HL-60/S4 treated with retinoic acid at 250 ng/mL for 4 days and 3 days (cell line): ENCODE data around the gene GP9.
"Not testable (repeated sequence)": the region's sequence is repeated elsewhere in the genome, so short reads cannot be mapped to it uniquely, and the experiment has no call there.

Source experiments
- in situ Hi-C: fragments of 300-500 bp; cut with MboI; formaldehyde crosslinking; loops from 2 replicates; pipeline ENCODE4 v1.7.0; 2022; ENCODE audit warnings: low sequenced_read_pairs

Gene GP9

DNA sequence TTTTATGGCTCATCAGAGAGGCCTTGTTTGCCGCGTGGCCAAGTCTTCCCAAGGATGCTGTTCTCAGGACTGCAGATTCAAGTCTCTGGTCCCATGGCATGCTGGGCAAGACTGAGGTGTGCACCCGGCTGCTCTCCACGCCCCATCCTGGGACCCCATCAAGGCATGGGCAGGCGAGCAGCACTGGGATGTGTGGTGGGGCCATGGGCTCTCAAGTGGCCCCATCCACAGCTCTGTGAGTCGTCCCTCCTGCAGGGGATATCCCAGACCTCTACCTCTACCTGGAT lies 13.1 kb upstream of the GP9 start:
- in situ Hi-C loops: no loop called here

DNA sequence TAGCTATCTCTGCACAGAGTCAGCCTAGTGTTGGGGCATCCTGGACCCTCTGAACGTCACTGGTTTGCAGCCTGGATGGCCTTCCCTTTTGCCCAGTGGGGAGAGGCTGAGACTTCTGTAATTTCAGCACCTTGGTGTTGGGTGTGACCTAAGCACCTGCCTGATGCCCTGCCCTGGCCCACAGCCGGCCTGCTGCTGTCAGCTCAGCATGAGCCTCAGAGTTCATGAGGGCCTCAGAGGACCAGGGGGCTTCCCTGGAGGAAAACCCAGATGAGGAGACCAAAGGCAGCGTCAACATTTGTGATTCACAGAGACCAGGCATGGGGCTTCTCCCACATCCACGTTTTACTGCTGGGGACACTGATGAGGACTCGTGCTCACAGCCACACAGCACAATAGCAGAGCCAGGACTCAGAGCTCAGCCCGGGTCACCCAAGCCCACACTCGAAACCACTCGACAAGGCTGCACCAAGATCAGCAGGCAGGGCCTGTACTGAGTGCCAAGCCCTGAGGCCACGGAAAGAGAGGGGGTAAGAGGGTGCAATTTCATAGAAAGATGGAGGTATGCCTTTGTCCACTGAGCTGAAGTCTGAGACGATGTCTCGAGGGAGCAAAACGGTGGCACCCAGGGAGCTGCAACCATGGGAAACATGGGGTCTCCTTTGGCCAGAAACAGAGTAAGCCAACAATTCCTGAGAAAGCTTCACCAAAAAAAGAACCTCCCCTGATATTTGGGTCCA lies 9.9 kb upstream of the GP9 start:
- in situ Hi-C loops: no loop called here

- in situ Hi-C loops: no loop called here
These were observed 8.7 kb upstream of the GP9 start for GRCh38 chr3:129051871-129052340.

GRCh38 chr3:129052675-129053074 lies 7.9 kb upstream of the GP9 start:
- in situ Hi-C loops: no loop called here

GRCh38 chr3:129054605-129055104 lies 5.9 kb upstream of the GP9 start:
- in situ Hi-C loops: no loop called here

- in situ Hi-C loops: no loop called here
These were observed 4.0 kb upstream of the GP9 start for GRCh38 chr3:129056451-129057173.

- in situ Hi-C loops: no loop called here
These were observed 3.3 kb upstream of the GP9 start for GRCh38 chr3:129057249-129057648.

- in situ Hi-C loops: no loop called here
These were observed 2.0 kb upstream of the GP9 start for GRCh38 chr3:129058441-129059200.

DNA sequence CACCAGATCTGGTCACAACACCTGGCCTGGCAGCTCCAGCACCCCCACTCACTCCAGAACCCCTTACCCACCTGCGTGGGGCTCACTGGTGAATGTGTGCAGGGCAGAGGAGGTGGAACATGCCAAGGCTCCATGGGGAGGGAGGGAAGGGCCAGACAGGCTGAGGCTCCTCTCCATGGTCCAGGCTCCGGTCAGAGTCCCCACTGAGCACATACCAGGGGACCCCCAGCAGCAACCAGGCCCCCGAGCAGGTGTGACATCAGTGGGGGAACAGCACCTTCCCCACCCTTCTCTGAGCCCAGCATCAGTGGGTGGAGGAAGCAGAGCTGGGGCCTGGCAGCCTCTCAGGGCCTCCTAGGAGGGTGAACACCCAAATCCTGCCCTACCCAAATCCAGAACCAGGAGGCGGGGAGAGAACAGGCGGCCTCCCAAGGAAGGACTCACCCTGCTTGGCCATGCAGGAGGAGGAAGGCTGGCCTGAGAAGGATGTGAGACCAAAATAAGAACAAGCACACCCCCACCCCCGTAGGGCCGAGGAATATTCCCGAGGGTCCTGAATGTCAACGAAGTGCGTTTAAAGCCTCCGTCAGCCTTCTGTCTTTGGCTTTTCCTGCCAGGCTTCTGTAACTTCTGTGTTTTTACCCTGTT lies 1.1 kb upstream of the GP9 start:
- in situ Hi-C loops: no loop called here

GRCh38 chr3:129061023-129061887 lies 676 bp downstream of the GP9 start:
- in situ Hi-C loops: no loop called here

- in situ Hi-C loops: no loop called here
These were observed 1.6 kb downstream of the GP9 start for GRCh38 chr3:129061888-129062834.

GRCh38 chr3:129063091-129063640 lies 2.6 kb downstream of the GP9 start:
- in situ Hi-C loops: no loop called here

DNA sequence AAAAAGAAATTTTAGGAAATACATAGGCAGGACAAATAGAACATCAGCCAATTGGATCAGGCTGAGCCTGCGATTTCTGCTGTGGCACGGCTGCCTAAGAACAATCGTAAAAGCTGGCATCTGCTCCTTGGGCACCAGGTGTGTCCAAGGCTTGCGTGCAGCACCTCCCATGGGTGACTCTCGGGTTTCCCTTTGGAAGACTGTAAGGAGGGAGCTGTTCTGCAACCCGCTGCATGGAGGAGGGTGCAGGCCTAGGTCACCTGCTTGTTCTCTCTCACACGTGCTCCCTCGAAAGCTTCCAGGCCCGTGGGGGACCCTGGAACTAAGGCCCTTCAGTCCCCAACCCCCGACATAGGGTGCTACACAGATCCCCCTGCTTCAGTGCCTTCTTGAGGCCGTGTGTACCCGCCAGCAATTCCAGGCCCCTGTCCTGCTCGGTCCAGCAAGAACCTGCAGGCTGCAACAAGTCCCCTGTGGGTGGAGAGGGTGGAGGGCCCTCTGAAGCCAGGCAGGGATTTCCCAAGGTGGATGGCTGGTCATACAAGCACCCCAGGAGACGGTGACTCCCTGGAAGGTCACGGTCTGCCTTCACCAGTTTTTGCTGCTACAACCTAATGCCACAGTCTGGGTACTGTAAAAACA lies 3.4 kb downstream of the GP9 start:
- in situ Hi-C loops: no loop called here

- in situ Hi-C loops: no loop called here
These were observed 4.6 kb downstream of the GP9 start for GRCh38 chr3:129065016-129065719.

GRCh38 chr3:129065720-129066073 lies 5.1 kb downstream of the GP9 start:
- in situ Hi-C loops: no loop called here

- in situ Hi-C loops: not testable (repeated sequence)
These were observed 7.1 kb downstream of the GP9 start for GRCh38 chr3:129067719-129068118.

DNA sequence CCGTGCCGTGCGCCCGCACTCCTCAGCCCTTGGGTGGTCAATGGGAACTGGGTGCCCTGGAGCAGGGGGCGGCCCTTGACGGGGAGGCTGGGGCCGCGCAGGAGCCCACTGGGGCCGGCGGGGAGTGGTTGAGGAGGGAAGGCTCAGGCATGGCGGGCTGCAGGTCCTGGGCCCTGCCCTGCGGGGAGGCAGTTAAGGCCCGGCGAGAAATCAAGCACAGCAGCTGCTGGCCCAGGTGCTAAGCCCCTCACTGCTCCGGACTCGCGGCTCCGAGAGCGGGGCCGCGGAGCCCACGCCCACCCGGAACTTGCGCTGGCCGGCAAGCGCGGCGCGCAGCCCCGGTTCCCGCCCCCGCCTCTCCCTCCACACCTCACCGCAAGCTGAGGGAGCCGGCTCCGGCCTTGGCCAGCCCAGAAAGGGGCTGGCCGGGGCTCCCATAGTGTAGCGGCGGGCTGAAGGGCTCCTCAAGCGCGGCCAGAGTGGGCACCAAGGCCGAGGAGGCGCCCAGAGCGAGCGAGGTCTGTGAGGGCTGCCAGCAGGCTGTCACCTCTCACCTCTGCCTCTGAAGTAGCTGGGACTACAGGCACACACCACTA lies 7.8 kb downstream of the GP9 start:
- in situ Hi-C loops: no loop called here
